Breast epithelium (tissue), 4 donors: Measurements from ENCODE around the gene SP2. TPM values are rescaled to one million over a fixed set of nuclear protein-coding genes. Genes with fewer than 3 reads are reported as not detected.
A peak's percentile ranks its signal among the peaks of the same experiment; 100 is the strongest.

Experiments
- DNase-seq, 2 donors: peaks; one replicate each; pipeline ENCODE4 v3.0.0-alpha.2; 2019; ENCODE audit warnings: low spot score in 2 of 2
- H3K27ac ChIP-seq, 2 donors: fragments of 200-600 bp; sonication (generic) in 1 of 2; one replicate each; pipeline ENCODE4 v1.5.1; 2016 to 2019; ENCODE audit warnings: mild to moderate bottlenecking in 1 of 2
- H3K27me3 ChIP-seq, 2 donors: fragments of 200-600 bp; sonication (generic) in 1 of 2; one replicate each; pipeline versions ENCODE4 v1.5.1 to v1.6.0; 2017 to 2019; ENCODE audit warnings: control low read depth in 1 of 2, mild to moderate bottlenecking in 1 of 2
- H3K36me3 ChIP-seq: fragments of 200-600 bp; one replicate; pipeline ENCODE4 v1.5.1; 2019
- H3K4me1 ChIP-seq, 2 donors: fragments of 200-600 bp; sonication (generic); one replicate each; pipeline ENCODE4 v1.5.1; 2016 to 2019; ENCODE audit warnings: control low read depth in 1 of 2
- H3K4me3 ChIP-seq, 3 donors: fragments of 200-600 bp; sonication (generic); 1 replicate in 2 of 3; 2 replicates in 1 of 3; pipeline ENCODE4 v1.5.1; 2016 to 2019; ENCODE audit warnings: mild to moderate bottlenecking in 3 of 3, moderate library complexity in 2 of 3
- H3K9me3 ChIP-seq, 2 donors: fragments of 200-600 bp; sonication (generic) in 1 of 2; one replicate each; pipeline ENCODE4 v1.5.1; 2016 to 2019; ENCODE audit warnings: control low read depth in 1 of 2
- POLR2A ChIP-seq: fragments of 450-650 bp; IDR thresholded peaks from one replicate; pipeline ENCODE4 v1.6.1; 2016; ENCODE audit warnings: antibody characterized with exemption, mild to moderate bottlenecking, moderate library complexity
- POLR2AphosphoS5 ChIP-seq, 3 donors: sonication (generic); formaldehyde crosslinking; IDR thresholded peaks; one replicate each; pipeline ENCODE4 v1.6.1; 2017; ENCODE audit warnings: antibody characterized with exemption in 3 of 3
- intact Hi-C: fragments of 100-400 bp; cut with DNase I; formaldehyde crosslinking; loops from one replicate; pipeline ENCODE4 v1.15.1; 2023; ENCODE audit warnings: low total_unique reads
- total RNA-seq, 3 donors: library from RNA; depleted of rRNA; stranded (reverse); fragments of >200 nt; gene quantifications; one replicate each; pipeline ENCODE4 v1.1.0, GENCODE V29; 2016
- TF ChIP-seq, protein P1 (sequence below), 3 donors: fragments of 450-650 bp; IDR thresholded peaks; one replicate each; pipeline ENCODE4 v1.5.1; 2016 to 2017; ENCODE audit warnings: antibody characterized with exemption in 3 of 3, mild to moderate bottlenecking in 3 of 3, moderate library complexity in 3 of 3

The SP2 gene
- total RNA-seq, 3 donors from 2014 or later, result 4.6 to 9.8 (median 5.6) TPM

DNA sequence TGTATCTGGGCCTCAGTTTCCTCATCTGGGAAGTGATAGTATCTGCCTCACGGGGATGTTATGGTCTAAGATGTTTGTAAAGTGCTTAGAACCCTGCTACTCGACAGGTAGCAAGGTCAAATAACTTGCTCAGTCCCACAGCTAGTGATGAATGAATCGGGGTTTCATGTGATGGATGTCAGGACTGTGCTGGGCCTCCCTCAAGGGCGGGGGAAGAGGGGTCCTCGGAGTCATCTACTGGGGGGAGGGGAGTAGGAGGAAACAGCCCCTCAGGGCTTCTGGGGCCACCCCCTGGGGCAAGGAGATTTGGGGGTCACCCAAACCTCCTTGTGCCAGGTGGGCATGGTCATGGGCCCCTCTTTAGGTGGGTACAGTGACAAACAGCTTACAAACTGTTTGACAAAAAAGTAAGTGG is 46.1 kb downstream of the SP2 start:
- H3K36me3 ChIP-seq, result no peaks in the 10 kb centered on the region
- H3K4me1 ChIP-seq, result peaks cover 5 to 29% of the 10 kb centered on the region in 2 donors
- TF ChIP-seq POLR2A (no peak), POLR2AphosphoS5 (IDR thresholded peaks at IDR 0.05) (no peak)
- TF ChIP-seq, protein P1, sequence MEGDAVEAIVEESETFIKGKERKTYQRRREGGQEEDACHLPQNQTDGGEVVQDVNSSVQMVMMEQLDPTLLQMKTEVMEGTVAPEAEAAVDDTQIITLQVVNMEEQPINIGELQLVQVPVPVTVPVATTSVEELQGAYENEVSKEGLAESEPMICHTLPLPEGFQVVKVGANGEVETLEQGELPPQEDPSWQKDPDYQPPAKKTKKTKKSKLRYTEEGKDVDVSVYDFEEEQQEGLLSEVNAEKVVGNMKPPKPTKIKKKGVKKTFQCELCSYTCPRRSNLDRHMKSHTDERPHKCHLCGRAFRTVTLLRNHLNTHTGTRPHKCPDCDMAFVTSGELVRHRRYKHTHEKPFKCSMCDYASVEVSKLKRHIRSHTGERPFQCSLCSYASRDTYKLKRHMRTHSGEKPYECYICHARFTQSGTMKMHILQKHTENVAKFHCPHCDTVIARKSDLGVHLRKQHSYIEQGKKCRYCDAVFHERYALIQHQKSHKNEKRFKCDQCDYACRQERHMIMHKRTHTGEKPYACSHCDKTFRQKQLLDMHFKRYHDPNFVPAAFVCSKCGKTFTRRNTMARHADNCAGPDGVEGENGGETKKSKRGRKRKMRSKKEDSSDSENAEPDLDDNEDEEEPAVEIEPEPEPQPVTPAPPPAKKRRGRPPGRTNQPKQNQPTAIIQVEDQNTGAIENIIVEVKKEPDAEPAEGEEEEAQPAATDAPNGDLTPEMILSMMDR (IDR thresholded peaks at IDR 0.05), result no peak
- peak overlapping the region; percentile 89 to 91 for H3K27ac ChIP-seq
- DNase-seq, result no peak
- H3K27me3 ChIP-seq, result no peaks in the 10 kb centered on the region
- H3K4me3 ChIP-seq, result peak overlapping the region; percentile 88 to 96 (median 88)
- intact Hi-C loops, result no loop called here
- H3K9me3 ChIP-seq, result no peaks in the 10 kb centered on the region

DNA sequence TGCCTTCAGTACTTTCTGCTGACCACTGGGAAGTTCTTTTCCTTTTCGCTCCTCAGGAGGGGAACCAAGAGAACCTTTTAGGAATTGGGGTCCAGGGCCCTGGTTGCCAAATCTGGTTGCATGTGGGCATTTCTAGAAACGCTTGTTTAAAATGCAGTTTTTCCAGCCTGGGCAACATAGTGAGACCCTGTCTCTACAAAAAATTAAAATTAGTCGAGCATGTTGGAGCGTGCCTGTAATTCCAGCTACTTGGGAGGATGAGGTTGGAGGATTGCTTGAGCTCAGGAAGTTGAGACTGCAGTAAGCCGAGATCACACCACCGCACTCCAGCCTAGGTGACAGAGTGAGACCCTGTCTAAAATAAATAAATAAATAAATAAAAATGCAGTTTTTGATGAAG is 46.5 kb downstream of the SP2 start:
- H3K27ac ChIP-seq, result peak overlapping the region; percentile 89 to 91
- H3K27me3 ChIP-seq, result no peaks in the 10 kb centered on the region
- intact Hi-C loops, result no loop called here
- no peaks in the 10 kb centered on the region for H3K36me3 ChIP-seq
- H3K4me3 ChIP-seq, result peak overlapping the region in 2 of 3 donors; percentile 88 to 96
- no peaks in the 10 kb centered on the region for H3K9me3 ChIP-seq
- TF ChIP-seq POLR2A, result no peak
- H3K4me1 ChIP-seq, result peaks cover 5 to 29% of the 10 kb centered on the region in 2 donors
- DNase-seq, result no peak

DNA sequence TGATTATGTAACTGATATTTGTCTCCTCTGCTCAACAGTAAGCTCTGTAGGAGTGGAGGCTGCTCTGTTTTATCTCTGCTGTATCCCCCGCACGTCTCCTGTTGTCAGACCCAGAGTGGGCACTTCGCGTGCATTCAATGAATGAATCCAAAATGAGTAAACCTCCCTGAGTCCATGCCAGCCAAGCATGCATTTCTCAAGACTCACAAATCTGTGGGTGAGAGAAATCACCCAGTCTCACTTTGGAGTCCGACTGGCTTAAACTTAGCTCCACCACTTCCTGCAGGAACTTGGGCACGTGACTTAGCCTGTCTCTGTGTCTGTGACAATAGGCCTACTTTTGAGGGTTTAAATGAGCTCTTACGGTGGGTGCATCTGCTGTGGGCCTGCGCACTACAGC is 49.0 kb downstream of the SP2 start:
- H3K9me3 ChIP-seq, result no peaks in the 10 kb centered on the region
- TF ChIP-seq, protein P1 (IDR thresholded peaks at IDR 0.05), result no peak
- H3K36me3 ChIP-seq, result no peaks in the 10 kb centered on the region
- peaks cover 11 to 45% of the 10 kb centered on the region in 2 donors for H3K4me1 ChIP-seq
- DNase-seq, result no peak
- intact Hi-C loops, result no loop called here
- H3K27me3 ChIP-seq, result no peaks in the 10 kb centered on the region
- peak overlapping the region; percentile 80 to 95 for H3K27ac ChIP-seq
- no peak overlapping the region for H3K4me3 ChIP-seq

DNA sequence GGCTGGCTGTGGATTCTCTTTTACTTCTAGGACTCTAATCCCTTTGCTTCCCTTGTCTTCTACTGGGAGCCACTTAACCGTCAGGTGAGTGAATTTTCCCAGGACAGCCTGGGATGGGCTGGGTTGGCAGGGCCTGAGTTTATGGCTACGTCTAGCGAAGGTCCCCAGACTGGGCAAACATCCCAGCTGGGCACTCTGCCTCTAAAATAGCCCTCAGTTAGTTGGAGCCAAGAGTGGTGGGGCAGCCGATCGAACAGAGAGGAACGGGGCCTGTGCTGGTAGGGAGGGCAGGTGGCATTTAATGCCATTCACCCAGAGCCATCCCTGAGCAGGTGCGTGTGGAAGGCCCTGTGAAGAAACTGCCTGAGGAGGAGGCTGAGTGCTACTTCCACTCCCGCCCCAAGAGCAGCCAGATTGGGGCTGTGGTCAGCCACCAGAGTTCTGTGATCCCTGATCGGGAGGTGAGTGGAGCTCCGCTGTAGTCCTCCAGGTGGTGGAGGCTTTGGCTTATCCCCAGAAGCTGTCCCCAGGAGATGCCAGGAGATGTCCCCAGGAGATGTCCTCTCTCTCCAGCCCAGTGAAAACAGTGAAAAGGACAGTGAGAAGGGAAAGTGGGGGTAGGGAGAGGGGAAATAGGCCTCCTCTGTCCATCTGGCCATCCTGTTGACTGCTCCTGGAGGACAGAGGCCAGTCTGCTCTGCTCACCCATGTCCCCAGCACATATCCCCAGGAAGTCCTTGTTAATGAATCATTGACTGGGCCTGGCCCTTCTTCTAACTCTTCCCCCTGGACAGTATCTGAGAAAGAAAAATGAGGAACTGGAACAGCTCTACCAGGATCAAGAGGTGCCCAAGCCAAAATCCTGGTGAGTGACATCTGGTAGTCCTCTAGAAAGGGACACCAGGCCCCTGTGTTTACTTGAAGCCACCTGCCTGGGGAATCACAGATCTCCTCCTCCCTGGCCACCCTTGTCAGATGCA is 49.8 kb downstream of the SP2 start:
- no peaks in the 10 kb centered on the region for H3K36me3 ChIP-seq
- intact Hi-C loops, result no loop called here
- no peak for DNase-seq
- H3K9me3 ChIP-seq, result no peaks in the 10 kb centered on the region
- H3K27ac ChIP-seq, result peak overlapping the region; percentile 80 to 95
- peaks cover 13 to 47% of the 10 kb centered on the region in 2 donors for H3K4me1 ChIP-seq
- TF ChIP-seq, protein P1 (IDR thresholded peaks at IDR 0.05), result no peak
- TF ChIP-seq POLR2A (no peak), POLR2AphosphoS5 (IDR thresholded peaks at IDR 0.05) (no peak)
- no peaks in the 10 kb centered on the region for H3K27me3 ChIP-seq
- no peak overlapping the region for H3K4me3 ChIP-seq

DNA sequence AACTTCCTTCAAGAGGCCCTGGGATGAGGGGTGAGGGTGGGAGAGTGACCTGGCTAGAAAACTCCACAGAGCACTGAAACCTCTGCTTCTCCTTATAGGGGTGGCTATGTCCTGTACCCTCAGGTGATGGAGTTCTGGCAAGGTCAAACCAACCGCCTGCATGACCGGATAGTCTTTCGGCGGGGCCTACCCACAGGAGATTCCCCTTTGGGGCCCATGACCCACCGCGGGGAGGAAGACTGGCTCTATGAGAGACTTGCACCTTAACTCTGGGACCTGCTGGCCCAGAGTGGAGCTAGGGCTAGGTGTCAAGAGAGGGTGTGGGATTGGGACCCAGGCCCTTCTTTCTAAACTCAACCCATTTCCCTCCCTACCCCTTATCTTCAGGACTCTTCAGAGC is 50.5 kb downstream of the SP2 start:
- no peak for DNase-seq
- intact Hi-C loops, result no loop called here

More for the DNA sequence above, 50.5 kb downstream of the SP2 start:
- Histone ChIP-seq H3K9me3 (no peaks in the 10 kb centered on the region), H3K27me3 (no peaks in the 10 kb centered on the region), H3K27ac (peak overlapping the region; percentile 80 to 95), H3K4me3 (no peak overlapping the region), H3K4me1 (peaks cover 13 to 47% of the 10 kb centered on the region in 2 donors), H3K36me3 (no peaks in the 10 kb centered on the region)
- TF ChIP-seq POLR2AphosphoS5 (IDR thresholded peaks at IDR 0.05) (no peak), POLR2A (no peak)
- TF ChIP-seq, protein P1 (IDR thresholded peaks at IDR 0.05), result no peak
